ENCODE measurements around the gene TAMALIN. TPM values are rescaled to one million over a fixed set of nuclear protein-coding genes. Genes with fewer than 3 reads are reported as not detected.

TAMALIN gene
- total RNA-seq, 4 donors from 2014 or later, result 1.7 to 10.7 (median 3.6) TPM

DNA sequence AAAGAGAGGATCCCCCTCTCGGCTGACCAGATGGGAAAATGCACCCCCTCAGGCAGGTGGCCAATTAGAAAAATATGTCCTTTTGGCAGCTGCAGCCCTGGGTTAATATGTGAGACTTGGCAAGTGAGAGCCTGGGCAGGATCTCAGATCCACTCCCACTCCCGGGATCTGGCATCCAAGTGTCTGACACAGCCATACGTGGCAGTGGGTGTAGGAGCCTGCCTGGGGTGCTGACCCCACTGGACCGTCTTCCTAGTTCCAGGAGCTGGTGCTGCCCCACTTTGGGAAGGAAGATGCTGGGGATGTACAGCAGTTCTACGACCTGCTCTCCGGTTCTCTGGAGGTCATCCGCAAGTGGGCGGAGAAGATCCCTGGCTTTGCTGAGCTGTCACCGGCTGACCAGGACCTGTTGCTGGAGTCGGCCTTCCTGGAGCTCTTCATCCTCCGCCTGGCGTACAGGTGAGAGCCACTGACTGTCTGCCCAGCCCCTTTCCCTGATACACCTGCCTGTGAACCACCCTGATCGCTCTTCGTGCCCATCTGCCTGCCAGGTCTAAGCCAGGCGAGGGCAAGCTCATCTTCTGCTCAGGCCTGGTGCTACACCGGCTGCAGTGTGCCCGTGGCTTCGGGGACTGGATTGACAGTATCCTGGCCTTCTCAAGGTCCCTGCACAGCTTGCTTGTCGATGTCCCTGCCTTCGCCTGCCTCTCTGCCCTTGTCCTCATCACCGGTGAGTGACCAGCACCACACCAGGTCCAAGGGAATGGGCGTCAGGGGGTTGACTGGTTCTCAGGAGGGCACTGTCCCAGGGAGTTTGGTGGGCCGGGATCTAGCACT, 50.3 kb downstream of the TAMALIN start:
- intact Hi-C loops (cut with DNase I), result no loop called here
- no peaks in the 10 kb centered on the region for H3K27me3 ChIP-seq
- peak overlapping the region in 3 of 4 donors; percentile 13 to 55 (median 54) for H3K27ac ChIP-seq
- peaks cover 0 to 35% (median 19%) of the 10 kb centered on the region in 3 donors for H3K4me1 ChIP-seq
- 67 to 75% methylated on average over 4 to 13 of the region's 23 CpGs for WGBS, 2 donors
- no peaks in the 10 kb centered on the region for H3K9me3 ChIP-seq
- H3K36me3 ChIP-seq, result peaks cover 0 to 25% (median 9%) of the 10 kb centered on the region in 3 donors
- no peak overlapping the region for H3K4me3 ChIP-seq
- DNase-seq, result no peak
- TF ChIP-seq, protein P1, sequence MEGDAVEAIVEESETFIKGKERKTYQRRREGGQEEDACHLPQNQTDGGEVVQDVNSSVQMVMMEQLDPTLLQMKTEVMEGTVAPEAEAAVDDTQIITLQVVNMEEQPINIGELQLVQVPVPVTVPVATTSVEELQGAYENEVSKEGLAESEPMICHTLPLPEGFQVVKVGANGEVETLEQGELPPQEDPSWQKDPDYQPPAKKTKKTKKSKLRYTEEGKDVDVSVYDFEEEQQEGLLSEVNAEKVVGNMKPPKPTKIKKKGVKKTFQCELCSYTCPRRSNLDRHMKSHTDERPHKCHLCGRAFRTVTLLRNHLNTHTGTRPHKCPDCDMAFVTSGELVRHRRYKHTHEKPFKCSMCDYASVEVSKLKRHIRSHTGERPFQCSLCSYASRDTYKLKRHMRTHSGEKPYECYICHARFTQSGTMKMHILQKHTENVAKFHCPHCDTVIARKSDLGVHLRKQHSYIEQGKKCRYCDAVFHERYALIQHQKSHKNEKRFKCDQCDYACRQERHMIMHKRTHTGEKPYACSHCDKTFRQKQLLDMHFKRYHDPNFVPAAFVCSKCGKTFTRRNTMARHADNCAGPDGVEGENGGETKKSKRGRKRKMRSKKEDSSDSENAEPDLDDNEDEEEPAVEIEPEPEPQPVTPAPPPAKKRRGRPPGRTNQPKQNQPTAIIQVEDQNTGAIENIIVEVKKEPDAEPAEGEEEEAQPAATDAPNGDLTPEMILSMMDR (IDR thresholded peaks at IDR 0.05), result no peak
- TF ChIP-seq POLR2A (IDR thresholded peaks at IDR 0.05), result no peak

GRCh38 chr12:52057638-52058576, 51.2 kb downstream of the TAMALIN start:
- WGBS, 2 donors, result 82% methylated on average over 10 of the region's 14 CpGs
- peak overlapping the region in 2 of 4 donors; percentile 13 to 55 for H3K27ac ChIP-seq

GRCh38 chr12:52058631-52059361, 52.0 kb downstream of the TAMALIN start:
- H3K36me3 ChIP-seq, result peaks cover 0 to 25% (median 9%) of the 10 kb centered on the region in 3 donors
- DNase-seq, result no peak
- intact Hi-C loops (cut with DNase I), result no loop called here
- no peak overlapping the region for H3K27ac ChIP-seq
- no peaks in the 10 kb centered on the region for H3K9me3 ChIP-seq
- TF ChIP-seq, protein P1 (IDR thresholded peaks at IDR 0.05), result no peak
- TF ChIP-seq POLR2A (IDR thresholded peaks at IDR 0.05), result no peak
- peaks cover 0 to 35% (median 4%) of the 10 kb centered on the region in 3 donors for H3K4me1 ChIP-seq
- H3K27me3 ChIP-seq, result no peaks in the 10 kb centered on the region
- WGBS, 2 donors, result 67 to 69% methylated on average over 9 to 11 of the region's 25 CpGs
- no peak overlapping the region for H3K4me3 ChIP-seq

More at GRCh38 chr12:52057638-52058576, 51.2 kb downstream of the TAMALIN start:
- Histone ChIP-seq H3K4me3 (no peak overlapping the region), H3K9me3 (no peaks in the 10 kb centered on the region), H3K4me1 (peaks cover 0 to 35% (median 13%) of the 10 kb centered on the region in 3 donors), H3K27me3 (no peaks in the 10 kb centered on the region), H3K36me3 (peaks cover 0 to 25% (median 9%) of the 10 kb centered on the region in 3 donors)
- no peak for TF ChIP-seq POLR2A (IDR thresholded peaks at IDR 0.05)
- TF ChIP-seq, protein P1 (IDR thresholded peaks at IDR 0.05), result no peak
- DNase-seq, result no peak
- intact Hi-C loops (cut with DNase I), result no loop called here

GRCh38 chr12:52059582-52060497, 53.1 kb downstream of the TAMALIN start:
- DNase-seq, result no peak
- Histone ChIP-seq H3K9me3 (no peaks in the 10 kb centered on the region), H3K4me3 (no peak overlapping the region), H3K36me3 (peaks cover 0 to 19% (median 5%) of the 10 kb centered on the region in 3 donors), H3K4me1 (peaks cover 0 to 39% (median 2%) of the 10 kb centered on the region in 3 donors), H3K27me3 (no peaks in the 10 kb centered on the region), H3K27ac (no peak overlapping the region)
- intact Hi-C loops (cut with DNase I), result no loop called here
- 60 to 69% methylated on average over 6 to 8 of the region's 12 CpGs for WGBS, 2 donors
- TF ChIP-seq, protein P1 (IDR thresholded peaks at IDR 0.05), result no peak
- no peak for TF ChIP-seq POLR2A (IDR thresholded peaks at IDR 0.05)

Measured in esophagus squamous epithelium (tissue), 5 donors.